ENCODE measurements around the gene GNB1L. TPM values are rescaled to one million over a fixed set of nuclear protein-coding genes. Genes with fewer than 3 reads are reported as not detected.

Gene GNB1L
- total RNA-seq, 1 experiment from 2014 or later, result 17.7 TPM

- Histone ChIP-seq H3K27me3 (replicated peaks) (peaks cover 32% of the 10 kb centered on the region), H3K4me3 (no peak overlapping the region), H3K36me3 (no peaks in the 10 kb centered on the region), H3K9me3 (replicated peaks) (no peaks in the 10 kb centered on the region), H3K27ac (no peak overlapping the region), H3K4me1 (replicated peaks) (peaks cover 5% of the 10 kb centered on the region; the same call in 1 of the 2 replicates)
- no peak for DNase-seq (ENCODE audit: low read depth in 1 of 2, low spot score in 2 of 2)
These were observed 96.4 kb downstream of the GNB1L start for GRCh38 chr22:19757985-19758895.

GRCh38 chr22:19757140-19757984 lies 97.3 kb downstream of the GNB1L start:
- Histone ChIP-seq H3K27me3 (replicated peaks) (peaks cover 32% of the 10 kb centered on the region), H3K4me1 (replicated peaks) (peaks cover 5% of the 10 kb centered on the region; the same call in 1 of the 2 replicates), H3K36me3 (no peaks in the 10 kb centered on the region), H3K4me3 (no peak overlapping the region), H3K27ac (no peak overlapping the region), H3K9me3 (replicated peaks) (no peaks in the 10 kb centered on the region)
- no peak for DNase-seq (ENCODE audit: low read depth in 1 of 2, low spot score in 2 of 2)

GRCh38 chr22:19756288-19757128 lies 98.2 kb downstream of the GNB1L start:
- peaks cover 10% of the 10 kb centered on the region for H3K4me1 ChIP-seq (replicated peaks)
- H3K27ac ChIP-seq, result no peak overlapping the region
- H3K4me3 ChIP-seq, result no peak overlapping the region
- H3K36me3 ChIP-seq, result no peaks in the 10 kb centered on the region
- DNase-seq (ENCODE audit: low read depth in 1 of 2, low spot score in 2 of 2), result no peak
- no peaks in the 10 kb centered on the region for H3K9me3 ChIP-seq (replicated peaks)
- H3K27me3 ChIP-seq (replicated peaks), result peaks cover 32% of the 10 kb centered on the region

- H3K9me3 ChIP-seq (replicated peaks), result no peaks in the 10 kb centered on the region
- no peak overlapping the region for H3K27ac ChIP-seq
- no peak for DNase-seq (ENCODE audit: low read depth in 1 of 2, low spot score in 2 of 2)
- H3K36me3 ChIP-seq, result no peaks in the 10 kb centered on the region
- H3K4me1 ChIP-seq (replicated peaks), result peaks cover 17% of the 10 kb centered on the region
- H3K4me3 ChIP-seq, result no peak overlapping the region
- peaks cover 29% of the 10 kb centered on the region for H3K27me3 ChIP-seq (replicated peaks)
These were observed 98.9 kb downstream of the GNB1L start for GRCh38 chr22:19755722-19756287.

- Histone ChIP-seq H3K9me3 (replicated peaks) (no peaks in the 10 kb centered on the region), H3K4me1 (replicated peaks) (peaks cover 19% of the 10 kb centered on the region), H3K4me3 (no peak overlapping the region), H3K27me3 (replicated peaks) (peaks cover 28% of the 10 kb centered on the region), H3K36me3 (no peaks in the 10 kb centered on the region), H3K27ac (no peak overlapping the region)
- DNase-seq (ENCODE audit: low read depth in 1 of 2, low spot score in 2 of 2), result no peak
These were observed 99.4 kb downstream of the GNB1L start for GRCh38 chr22:19755145-19755710.

GRCh38 chr22:19754701-19755144 lies 100.0 kb downstream of the GNB1L start:
- Histone ChIP-seq H3K27me3 (replicated peaks) (peaks cover 23% of the 10 kb centered on the region), H3K27ac (no peak overlapping the region), H3K36me3 (no peaks in the 10 kb centered on the region), H3K4me1 (replicated peaks) (peaks cover 19% of the 10 kb centered on the region), H3K9me3 (replicated peaks) (no peaks in the 10 kb centered on the region), H3K4me3 (no peak overlapping the region)
- no peak for DNase-seq (ENCODE audit: low read depth in 1 of 2, low spot score in 2 of 2)

GRCh38 chr22:19753996-19754700 lies 100.5 kb downstream of the GNB1L start:
- H3K9me3 ChIP-seq (replicated peaks), result no peaks in the 10 kb centered on the region
- H3K4me1 ChIP-seq (replicated peaks), result peaks cover 22% of the 10 kb centered on the region
- H3K36me3 ChIP-seq, result no peaks in the 10 kb centered on the region
- no peak for DNase-seq (ENCODE audit: low read depth in 1 of 2, low spot score in 2 of 2)
- H3K4me3 ChIP-seq, result no peak overlapping the region
- no peak overlapping the region for H3K27ac ChIP-seq
- peaks cover 21% of the 10 kb centered on the region for H3K27me3 ChIP-seq (replicated peaks)

GRCh38 chr22:19753090-19753842 lies 101.4 kb downstream of the GNB1L start:
- DNase-seq (ENCODE audit: low read depth in 1 of 2, low spot score in 2 of 2), result no peak
- Histone ChIP-seq H3K4me1 (replicated peaks) (peaks cover 23% of the 10 kb centered on the region), H3K36me3 (no peaks in the 10 kb centered on the region), H3K27me3 (replicated peaks) (peaks cover 21% of the 10 kb centered on the region), H3K27ac (no peak overlapping the region), H3K4me3 (no peak overlapping the region), H3K9me3 (replicated peaks) (no peaks in the 10 kb centered on the region)

GRCh38 chr22:19751497-19752245 lies 103.0 kb downstream of the GNB1L start:
- no peak overlapping the region for H3K27ac ChIP-seq
- peaks cover 15% of the 10 kb centered on the region for H3K27me3 ChIP-seq (replicated peaks)

GRCh38 chr22:19750507-19751490 lies 103.9 kb downstream of the GNB1L start:
- H3K27me3 ChIP-seq (replicated peaks), result peaks cover 8% of the 10 kb centered on the region
- no peaks in the 10 kb centered on the region for H3K36me3 ChIP-seq
- H3K4me1 ChIP-seq (replicated peaks), result peaks cover 22% of the 10 kb centered on the region
- peak overlapping the region; percentile 15; the same call in 1 of the 2 replicates for H3K27ac ChIP-seq
- no peaks in the 10 kb centered on the region for H3K9me3 ChIP-seq (replicated peaks)
- DNase-seq (ENCODE audit: low read depth in 1 of 2, low spot score in 2 of 2), result peak; percentile 63 to 69
- no peak overlapping the region for H3K4me3 ChIP-seq

More at GRCh38 chr22:19751497-19752245, 103.0 kb downstream of the GNB1L start:
- no peaks in the 10 kb centered on the region for H3K36me3 ChIP-seq
- DNase-seq (ENCODE audit: low read depth in 1 of 2, low spot score in 2 of 2), result no peak
- H3K4me1 ChIP-seq (replicated peaks), result peaks cover 18% of the 10 kb centered on the region
- H3K9me3 ChIP-seq (replicated peaks), result no peaks in the 10 kb centered on the region
- no peak overlapping the region for H3K4me3 ChIP-seq
